Tongue (tissue), 3 donors: ENCODE results near the gene PARK7. TPM values are rescaled to one million over a fixed set of nuclear protein-coding genes. Genes with fewer than 3 reads are reported as not detected.

Experiments used
- DNase-seq: peaks from one replicate; pipeline ENCODE4 v3.0.0-alpha.2; 2015
- small RNA-seq: library from RNA; depleted of rRNA; stranded (forward); fragments of <200 nt; gene quantifications from one replicate; pipeline ENCODE3, GENCODE V24; 2014; ENCODE audit warnings: low replicate concordance
- total RNA-seq: library from RNA; depleted of rRNA; stranded (reverse); fragments of >200 nt; gene quantifications from one replicate; pipeline ENCODE4 v1.2.3, GENCODE V29; 2014

The PARK7 gene
- total RNA-seq, 1 donor from 2014 or later, result 212 TPM

GRCh38 chr1:8025061-8025670 lies 63.7 kb downstream of the PARK7 start:
- peak; percentile 37 for DNase-seq

GRCh38 chr1:8025671-8026144 lies 64.2 kb downstream of the PARK7 start:
- no peak for DNase-seq

- peak; percentile 96 for DNase-seq
Observed at GRCh38 chr1:8026153-8026975, 64.9 kb downstream of the PARK7 start, which contains the start of gene ERRFI1. Gene ERRFI1, minus strand, starts transcription at chr1:8026309. Its CDS starts 10,690 bp downstream, at chr1:8015619.

GRCh38 chr1:8026976-8027747 lies 65.7 kb downstream of the PARK7 start:
- no peak for DNase-seq

- no peak for DNase-seq
Observed at GRCh38 chr1:8027748-8028570, 66.4 kb downstream of the PARK7 start.

GRCh38 chr1:8028571-8028910 lies 67.0 kb downstream of the PARK7 start:
- DNase-seq, result no peak

GRCh38 chr1:8031176-8031785 lies 69.8 kb downstream of the PARK7 start:
- DNase-seq, result peak; percentile 66

- DNase-seq, result no peak
Observed at GRCh38 chr1:8032366-8032910, 70.9 kb downstream of the PARK7 start.

GRCh38 chr1:8033322-8033721 lies 71.8 kb downstream of the PARK7 start:
- no peak for DNase-seq

Small RNA genes within 50 kb of the gene (small RNA-seq; reads per million reads assigned to genes)
- not detected for gene RF00019

Other genes with a start within 250 kb of the PARK7 start
- gene VAMP3, start 190.4 kb upstream of the PARK7 start, total RNA-seq, result 75.1 TPM
- 9.5 TPM for gene PER3, start 177.4 kb upstream of the PARK7 start, total RNA-seq
- not detected for gene UTS2, start 108.6 kb upstream of the PARK7 start, total RNA-seq
- not detected for gene TNFRSF9, start 20.9 kb upstream of the PARK7 start, total RNA-seq
- gene ERRFI1, start 64.6 kb downstream of the PARK7 start, total RNA-seq, result 18.0 TPM